Activated CD8-positive, alpha-beta memory T cell treated with anti-CD3 and anti-CD28 coated beads for 4 hours (primary cell): Measurements from ENCODE around the gene AVP.
"Not testable (repeated sequence)": the region's sequence is repeated elsewhere in the genome, so short reads cannot be mapped to it uniquely, and the experiment has no call there.

Experiments used
- DNase-seq, 2 donors: peaks; one replicate each; pipeline ENCODE4 v3.0.0-alpha.2; 2020; ENCODE audit warnings: low read depth in 2 of 2

The AVP gene, protein sequence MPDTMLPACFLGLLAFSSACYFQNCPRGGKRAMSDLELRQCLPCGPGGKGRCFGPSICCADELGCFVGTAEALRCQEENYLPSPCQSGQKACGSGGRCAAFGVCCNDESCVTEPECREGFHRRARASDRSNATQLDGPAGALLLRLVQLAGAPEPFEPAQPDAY

DNA sequence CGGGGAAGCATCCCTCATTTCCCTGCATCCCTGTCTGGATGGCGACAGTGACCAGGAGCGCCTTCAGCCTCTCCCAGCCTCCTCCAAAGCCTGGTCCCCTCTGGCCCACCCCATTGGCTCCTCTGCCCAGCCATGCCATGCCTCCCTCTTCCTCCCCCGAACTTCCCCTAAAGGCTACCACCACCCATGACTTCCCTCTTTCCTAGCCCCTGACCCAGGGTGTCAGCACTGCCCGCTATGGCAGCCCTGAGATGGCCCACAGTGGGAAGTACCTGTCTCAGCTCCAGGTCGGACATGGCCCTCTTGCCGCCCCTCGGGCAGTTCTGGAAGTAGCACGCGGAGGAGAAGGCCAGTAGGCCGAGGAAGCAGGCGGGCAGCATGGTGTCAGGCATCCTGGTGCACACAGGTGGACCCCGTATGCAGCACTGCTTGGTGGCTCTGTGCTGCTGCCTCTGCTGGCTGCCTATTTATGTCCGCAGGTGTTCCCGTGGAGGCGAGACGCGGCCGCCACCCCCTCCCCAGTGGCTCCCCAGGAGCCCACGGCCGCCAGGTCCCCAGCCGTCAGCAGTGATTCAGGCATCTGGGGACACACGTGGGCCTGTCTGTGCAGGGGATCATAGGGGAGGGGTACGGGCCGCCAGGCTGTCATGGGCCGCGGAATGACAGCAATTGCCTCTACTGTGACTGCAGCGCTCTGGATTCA, at the start of gene AVP:
TSS of gene AVP (minus strand) at position 442 of the 703 bp plus-strand sequence. CDS start at position 392, 50 bp downstream.
- DNase-seq = no peak

GRCh38 chr20:3134151-3134550, 49.6 kb upstream of the AVP start:
- no peak for DNase-seq

GRCh38 chr20:3133155-3133554, 48.6 kb upstream of the AVP start:
- no peak for DNase-seq

GRCh38 chr20:3130051-3130600, 45.6 kb upstream of the AVP start:
- no peak for DNase-seq

GRCh38 chr20:3129094-3129493, 44.6 kb upstream of the AVP start:
- no peak for DNase-seq

DNA sequence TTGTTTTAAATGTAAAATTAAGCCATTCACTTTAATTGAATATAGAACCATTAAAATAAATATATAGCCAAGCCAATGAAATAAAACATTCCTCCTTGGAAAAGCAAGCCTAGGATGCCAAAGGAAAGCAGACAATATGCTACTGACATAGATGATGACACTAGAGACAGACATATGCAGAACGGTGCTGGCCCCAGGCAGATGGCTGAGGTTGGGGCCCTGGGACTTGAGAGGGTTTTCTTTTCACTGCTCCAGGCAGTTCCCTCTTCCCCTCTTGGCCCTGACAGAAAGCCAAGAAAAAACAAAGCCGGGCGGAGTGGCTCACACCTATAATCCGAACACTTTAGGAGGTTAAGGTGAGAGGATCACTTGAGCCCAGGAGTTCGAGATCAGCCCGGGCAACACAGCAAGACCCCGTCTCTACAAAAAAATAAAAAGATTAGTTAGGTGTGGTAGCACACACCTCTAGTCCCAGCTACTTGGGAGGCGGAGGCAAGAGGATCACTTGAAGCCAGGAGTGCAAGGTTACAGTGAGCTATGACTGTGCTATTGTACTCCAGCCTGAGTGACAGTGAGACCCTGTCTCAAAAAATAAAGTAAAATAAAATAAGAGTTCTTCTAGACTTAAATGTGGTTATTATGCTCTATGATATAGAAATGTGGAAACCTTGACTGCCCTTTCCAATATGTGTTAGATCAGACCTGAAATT, 43.9 kb upstream of the AVP start:
- DNase-seq = no peak

DNA sequence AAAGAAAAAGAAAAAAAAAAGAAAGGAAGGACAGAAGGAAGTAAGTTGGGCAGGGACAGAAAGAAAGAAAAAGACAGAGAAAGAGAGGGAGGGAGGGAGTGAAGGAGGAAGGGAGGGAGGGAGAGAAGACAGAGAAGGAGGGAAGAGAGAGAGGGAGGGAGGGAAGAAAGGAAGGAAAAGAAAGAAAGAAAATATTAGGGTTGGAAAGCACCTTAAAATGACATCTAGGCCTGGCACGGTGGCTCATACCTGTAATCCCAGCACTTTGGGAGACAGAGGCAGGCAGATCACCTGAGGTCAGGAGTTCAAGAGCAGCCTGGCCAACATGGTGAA, 42.0 kb upstream of the AVP start:
- no peak for DNase-seq

DNA sequence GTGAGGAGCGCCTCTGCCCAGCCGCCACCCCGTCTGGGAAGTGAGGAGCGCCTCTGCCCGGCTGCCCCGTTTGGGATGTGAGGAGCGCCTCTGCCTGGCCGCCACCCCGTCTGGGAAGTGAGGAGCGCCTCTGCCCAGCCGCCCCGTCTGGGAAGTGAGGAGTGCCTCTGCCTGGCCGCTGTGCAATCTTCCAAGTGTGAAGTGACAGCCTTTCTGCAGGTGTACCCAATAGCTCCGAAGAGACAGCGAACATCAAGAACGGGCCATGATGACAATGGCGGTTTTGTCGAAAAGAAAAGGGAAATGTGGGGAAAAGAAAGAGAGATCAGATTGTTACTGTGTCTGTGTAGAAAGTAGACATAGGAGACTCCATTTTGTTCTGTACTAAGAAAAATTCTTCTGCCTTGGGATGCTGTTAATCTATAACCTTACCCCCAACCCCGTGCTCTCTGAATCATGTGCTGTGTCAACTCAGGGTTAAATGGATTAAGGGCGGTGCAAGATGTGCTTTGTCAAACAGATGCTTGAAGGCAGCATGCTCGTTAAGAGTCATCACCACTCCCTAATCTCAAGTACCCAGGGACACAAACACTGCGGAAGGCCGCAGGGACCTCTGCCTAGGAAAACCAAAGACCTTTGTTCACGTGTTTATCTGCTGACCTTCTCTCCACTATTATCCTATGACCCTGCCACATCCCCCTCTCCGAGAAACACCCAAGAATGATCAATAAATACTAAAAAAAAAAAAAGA, 41.4 kb upstream of the AVP start:
- DNase-seq = not testable (repeated sequence)

- not testable (repeated sequence) for DNase-seq
These were observed 40.4 kb upstream of the AVP start for GRCh38 chr20:3124773-3125560.

- DNase-seq = not testable (repeated sequence)
These were observed 39.6 kb upstream of the AVP start for GRCh38 chr20:3124163-3124562.

GRCh38 chr20:3123542-3123941, 39.0 kb upstream of the AVP start:
- DNase-seq = no peak

- DNase-seq = no peak
These were observed 37.6 kb upstream of the AVP start for GRCh38 chr20:3121955-3122610.

- no peak for DNase-seq
These were observed 36.9 kb upstream of the AVP start for GRCh38 chr20:3121271-3121911.

DNA sequence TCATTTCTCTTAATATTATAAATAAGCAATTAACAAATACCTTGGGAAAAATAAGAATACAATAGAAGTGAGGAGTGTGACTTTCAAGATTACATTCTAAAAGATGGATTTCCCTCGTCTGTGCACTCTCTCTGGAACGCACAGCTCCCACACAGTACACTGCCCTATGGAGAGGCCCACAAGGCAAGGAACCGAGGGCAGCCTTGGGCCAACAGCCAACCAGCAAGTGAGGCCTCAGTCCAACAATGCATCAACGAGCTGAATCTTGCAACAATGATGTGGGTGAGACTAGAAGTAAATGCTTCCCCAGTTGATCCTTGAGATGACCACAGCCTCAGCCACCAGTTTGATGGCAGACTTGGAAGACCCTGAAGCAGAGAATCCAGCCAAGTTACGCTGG, 34.5 kb upstream of the AVP start:
- no peak for DNase-seq

DNA sequence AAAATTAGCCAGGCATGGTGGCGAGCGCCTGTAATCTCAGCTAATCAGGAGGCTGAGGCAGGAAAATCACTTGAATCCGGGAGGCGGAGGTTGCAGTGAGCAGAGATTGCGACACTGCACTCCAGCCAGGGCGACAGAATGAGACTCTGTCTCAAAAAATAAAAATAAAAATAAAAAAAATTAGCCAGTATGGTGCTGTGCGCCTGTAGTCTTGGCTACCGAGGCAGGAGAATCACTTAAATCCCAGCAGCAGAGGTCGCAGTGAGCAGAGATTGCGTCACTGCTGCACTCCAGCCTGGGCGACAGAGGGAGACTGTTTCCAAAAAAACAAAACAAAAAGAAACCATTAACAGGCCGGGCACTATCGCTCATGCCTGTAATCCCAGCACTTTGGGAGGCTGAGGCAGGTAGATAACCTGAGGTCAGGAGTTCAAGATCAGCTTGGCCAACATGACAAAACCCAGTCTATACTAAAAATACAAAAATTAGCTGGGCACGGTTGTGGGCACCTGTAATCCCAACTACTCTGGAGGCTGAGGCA, 33.4 kb upstream of the AVP start:
- peak in 1 of 2 donors; percentile 20 for DNase-seq

DNA sequence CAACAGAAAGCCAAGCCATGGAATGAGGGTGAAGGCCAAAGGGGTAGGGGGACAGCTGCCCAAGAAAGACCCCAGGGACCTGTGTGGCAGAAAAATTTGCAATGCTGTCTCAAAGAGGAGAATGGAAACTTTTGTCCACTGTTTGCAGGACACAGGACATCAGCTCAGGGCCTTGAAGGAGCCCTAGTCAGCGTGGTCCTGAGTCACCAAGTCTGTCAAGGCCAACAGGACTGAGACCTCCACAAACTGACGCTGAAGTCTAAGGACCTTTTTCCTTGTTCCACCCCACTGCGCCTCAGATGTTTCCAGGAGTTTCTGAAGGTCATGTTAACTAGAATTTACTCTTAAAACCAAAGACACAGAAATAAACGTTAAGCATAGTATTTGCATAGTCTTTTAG, 31.8 kb upstream of the AVP start:
- no peak for DNase-seq

DNA sequence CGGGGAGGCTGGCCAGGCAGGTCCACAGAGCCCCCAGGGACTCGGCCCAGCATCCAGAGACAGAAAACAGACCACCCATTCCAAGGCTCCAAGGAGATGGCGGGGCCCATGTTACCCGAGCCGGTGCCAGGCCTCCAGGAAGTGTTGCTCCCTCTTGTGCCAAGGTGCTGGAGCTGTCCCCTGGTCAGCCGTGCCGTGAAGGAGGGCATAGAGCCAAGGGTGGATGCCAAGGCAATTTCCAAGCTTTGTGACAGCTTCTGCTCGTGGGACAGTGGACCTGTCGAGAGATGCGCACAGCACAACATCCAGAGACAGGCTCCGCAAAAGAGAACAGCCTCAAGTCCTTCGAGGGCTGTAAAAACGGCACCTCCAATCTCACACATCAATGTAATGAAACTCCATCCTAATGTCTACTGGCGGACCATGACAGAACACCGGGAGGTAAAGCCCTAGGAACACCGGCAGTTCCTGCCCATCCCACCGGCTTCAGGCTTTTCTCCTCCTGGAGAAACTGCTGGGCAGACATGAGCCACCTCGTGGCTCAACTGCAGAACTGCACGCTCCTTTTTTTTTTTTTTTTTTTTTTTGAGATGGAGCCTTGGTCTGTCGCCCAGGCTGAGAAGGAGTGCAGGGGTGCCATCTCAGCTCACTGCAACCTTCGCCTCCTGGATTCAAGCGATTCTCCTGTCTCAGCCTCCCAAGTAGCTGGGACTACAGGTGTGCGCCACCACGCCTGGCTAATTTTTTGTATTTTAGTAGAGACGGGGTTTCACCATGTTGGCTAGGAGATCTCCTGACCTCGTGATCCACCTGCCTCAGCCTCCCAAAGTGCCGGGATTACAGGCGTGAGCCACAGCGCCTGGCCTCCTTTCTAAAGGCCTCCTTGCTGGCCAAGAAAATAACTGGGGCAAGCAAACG, 30.9 kb upstream of the AVP start:
- DNase-seq = no peak

- no peak for DNase-seq
These were observed 27.5 kb upstream of the AVP start for GRCh38 chr20:3111995-3112394.

DNA sequence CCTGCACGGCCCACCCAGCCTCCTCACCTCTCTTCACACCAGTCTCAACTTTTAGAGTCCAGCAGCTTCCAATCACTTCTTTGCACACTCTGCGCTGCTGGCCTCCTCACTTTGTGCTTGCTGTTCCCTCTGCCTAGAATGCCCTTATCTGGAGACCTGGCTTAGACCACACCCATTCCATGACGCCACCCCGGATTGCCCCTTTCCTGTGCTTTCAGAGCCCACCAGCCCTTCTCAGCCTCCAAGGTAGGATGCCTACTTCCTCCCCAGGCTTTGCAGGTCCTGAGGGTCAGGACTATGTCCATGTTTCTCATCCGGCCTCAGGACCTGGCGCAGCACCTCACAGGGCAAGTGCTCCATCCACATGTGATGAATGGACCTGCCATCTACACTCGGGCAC, 27.0 kb upstream of the AVP start:
- DNase-seq = no peak
